Stomach (tissue), 9 donors: ENCODE measurements around the gene SORL1. TPM values are rescaled to one million over a fixed set of nuclear protein-coding genes. Genes with fewer than 3 reads are reported as not detected.

ENCODE experiments used
- DNase-seq, 2 donors: peaks; one replicate each; pipeline versions ENCODE4 v3.0.0 to v3.0.0-alpha.2; 2013 to 2019
- H3K27ac ChIP-seq, 5 donors: fragments of 200-600 bp in 4 of 5; sonication (generic) in 4 of 5; one replicate each; pipeline ENCODE4 v1.5.1; 2013 to 2019; ENCODE audit warnings: mild to moderate bottlenecking in 1 of 5, moderate library complexity in 1 of 5
- H3K27me3 ChIP-seq, 3 donors: fragments of 200-600 bp; sonication (generic); one replicate each; pipeline ENCODE4 v1.5.1; 2017 to 2019; ENCODE audit warnings: mixed run types in 1 of 3
- H3K36me3 ChIP-seq, 4 donors: fragments of 200-600 bp; sonication (generic); 1 replicate in 3 of 4; 2 replicates in 1 of 4; pipeline ENCODE4 v1.5.1; 2016 to 2019
- H3K4me1 ChIP-seq, 4 donors: fragments of 200-600 bp; sonication (generic); one replicate each; pipeline ENCODE4 v1.5.1; 2016 to 2019
- H3K4me3 ChIP-seq, 4 donors: fragments of 200-600 bp; sonication (generic) in 3 of 4; one replicate each; pipeline ENCODE4 v1.5.1; 2016 to 2019; ENCODE audit warnings: mild to moderate bottlenecking in 1 of 4
- H3K9me3 ChIP-seq, 4 donors: fragments of 200-600 bp; sonication (generic); one replicate each; pipeline ENCODE4 v1.5.1; 2016 to 2019
- CTCF ChIP-seq, 7 experiments: fragments of 450-650 bp in 4 of 7; fragments of 200-600 bp in 3 of 7; sonication (generic) in 3 of 7; IDR thresholded peaks; one replicate each; pipeline ENCODE4 v1.5.1; 2016 to 2019; ENCODE audit warnings: antibody characterized with exemption in 7 of 7, control low read depth in 2 of 7, mild to moderate bottlenecking in 1 of 7
- EP300 ChIP-seq: sonication (generic); formaldehyde crosslinking; IDR thresholded peaks from one replicate; pipeline ENCODE4 v1.6.1; 2017; ENCODE audit warnings: antibody characterized with exemption
- POLR2A ChIP-seq, 4 donors: fragments of 450-650 bp; IDR thresholded peaks; one replicate each; pipeline ENCODE4 v1.6.1; 2016; ENCODE audit warnings: antibody characterized with exemption in 4 of 4, control low read depth in 2 of 4, mild to moderate bottlenecking in 1 of 4, moderate library complexity in 1 of 4
- POLR2AphosphoS5 ChIP-seq, 3 donors: sonication (generic); formaldehyde crosslinking; IDR thresholded peaks; one replicate each; pipeline ENCODE4 v1.6.1; 2016; ENCODE audit warnings: antibody characterized with exemption in 3 of 3
- WGBS, 5 donors: extraction: QIAGEN DNeasy Blood & Tissue Kit in 3 of 5; methylation state at CpG; one replicate each; pipeline versions ENCODE4 v1.1.5 to v1.1.7; 2013 to 2018; 5-methylcytosine and 5-hydroxymethylcytosine counted together
- intact Hi-C: fragments of 100-400 bp; cut with DNase I; formaldehyde crosslinking; loops from one replicate; pipeline ENCODE4 v1.15.1; 2023; ENCODE audit warnings: low total_unique reads
- polyA plus RNA-seq, 3 donors: library from polyadenylated mRNA; stranded (reverse); fragments of 200-250 nt; gene quantifications; one replicate each; pipeline ENCODE4 v1.2.3, GENCODE V29; 2013
- total RNA-seq, 5 donors: library from RNA; depleted of rRNA; stranded (reverse); fragments of >200 nt; gene quantifications; one replicate each; pipeline versions ENCODE4 v1.1.0 to v1.2.3, GENCODE V29; 2014 to 2016
- donor health status: healthy with polysubstance abuse.
- donor health status: Bipolar disorder and iron deficiency.
- donor health status: healthy.

Gene SORL1
- total and polyA plus RNA-seq, 8 donors, result 0.76 to 161 (median 18.2) TPM

- no peaks in the 10 kb centered on the region for H3K9me3 ChIP-seq
- WGBS, 5 donors, result 89 to 98% (median 90%) methylated on average over 2 of the region's 2 CpGs
- no peaks in the 10 kb centered on the region for H3K4me1 ChIP-seq
- H3K27me3 ChIP-seq, result no peaks in the 10 kb centered on the region
- TF ChIP-seq POLR2AphosphoS5 (IDR thresholded peaks at IDR 0.05) (no peak), POLR2A (IDR thresholded peaks at IDR 0.05) (no peak), EP300 (no peak), CTCF (IDR thresholded peaks at IDR 0.05) (no peak)
- H3K4me3 ChIP-seq, result no peak overlapping the region
- H3K36me3 ChIP-seq, result peaks cover 6 to 53% (median 44%) of the 10 kb centered on the region in 4 donors
- H3K27ac ChIP-seq, result no peak overlapping the region
- no peak for DNase-seq
- intact Hi-C loops, result no loop called here
Observed at GRCh38 chr11:121554552-121554951, 102.4 kb downstream of the SORL1 start.

- Histone ChIP-seq H3K27ac (no peak overlapping the region), H3K27me3 (no peaks in the 10 kb centered on the region), H3K36me3 (peaks cover 6 to 59% (median 48%) of the 10 kb centered on the region in 4 donors), H3K9me3 (no peaks in the 10 kb centered on the region), H3K4me1 (no peaks in the 10 kb centered on the region), H3K4me3 (no peak overlapping the region)
- WGBS, 5 donors, result 34 to 43% (median 36%) methylated on average over 5 of the region's 5 CpGs
- no peak for TF ChIP-seq EP300
- DNase-seq, result no peak
- intact Hi-C loops, result no loop called here
Observed at GRCh38 chr11:121555121-121555520, 103.0 kb downstream of the SORL1 start.

- peaks cover 6 to 63% (median 53%) of the 10 kb centered on the region in 4 donors for H3K36me3 ChIP-seq
- WGBS, 5 donors, result 95 to 98% (median 96%) methylated on average over 7 of the region's 7 CpGs
- no peak for TF ChIP-seq POLR2AphosphoS5 (IDR thresholded peaks at IDR 0.05)
- no peak for TF ChIP-seq EP300
- no peak for TF ChIP-seq CTCF (IDR thresholded peaks at IDR 0.05)
- no peak for TF ChIP-seq POLR2A (IDR thresholded peaks at IDR 0.05)
- no peaks in the 10 kb centered on the region for H3K9me3 ChIP-seq
- no peak overlapping the region for H3K4me3 ChIP-seq
- no peak for DNase-seq
- intact Hi-C loops, result no loop called here
- H3K27ac ChIP-seq, result no peak overlapping the region
- H3K4me1 ChIP-seq, result no peaks in the 10 kb centered on the region
- no peaks in the 10 kb centered on the region for H3K27me3 ChIP-seq
Observed at GRCh38 chr11:121556937-121557336, 104.8 kb downstream of the SORL1 start.

DNA sequence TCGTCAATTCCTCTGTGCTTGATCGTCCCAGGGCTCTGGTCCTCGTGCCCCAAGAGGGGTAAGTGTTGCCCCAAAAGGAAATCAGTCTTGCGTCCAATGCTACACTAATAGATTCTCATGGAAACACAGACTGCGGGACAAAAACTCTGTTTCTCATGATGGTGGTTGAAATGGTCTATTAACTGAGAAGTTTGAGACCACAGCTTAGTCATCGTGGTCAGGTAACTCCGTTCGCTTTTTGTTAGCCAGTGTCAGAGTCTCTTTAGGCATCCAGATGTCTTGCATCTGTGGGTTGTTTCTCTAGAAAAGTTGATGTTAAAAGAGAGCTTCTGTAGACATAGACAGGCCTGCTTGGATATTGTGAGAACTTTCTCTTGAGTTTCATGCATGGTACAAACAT is 105.2 kb downstream of the SORL1 start:
- 75 to 84% (median 79%) methylated on average over 8 of the region's 8 CpGs for WGBS, 5 donors
- H3K27ac ChIP-seq, result no peak overlapping the region
- TF ChIP-seq POLR2AphosphoS5 (IDR thresholded peaks at IDR 0.05) (no peak), POLR2A (IDR thresholded peaks at IDR 0.05) (no peak), EP300 (no peak), CTCF (IDR thresholded peaks at IDR 0.05) (no peak)
- no peak for DNase-seq
- intact Hi-C loops, result no loop called here
- H3K4me3 ChIP-seq, result no peak overlapping the region
- H3K4me1 ChIP-seq, result no peaks in the 10 kb centered on the region
- H3K9me3 ChIP-seq, result no peaks in the 10 kb centered on the region
- no peaks in the 10 kb centered on the region for H3K27me3 ChIP-seq
- H3K36me3 ChIP-seq, result peaks cover 6 to 63% (median 54%) of the 10 kb centered on the region in 4 donors

GRCh38 chr11:121559606-121560200 is 107.6 kb downstream of the SORL1 start:
- no peak overlapping the region for H3K4me3 ChIP-seq
- DNase-seq, result no peak
- no peak overlapping the region for H3K27ac ChIP-seq
- WGBS, 5 donors, result 83 to 93% (median 89%) methylated on average over 6 of the region's 6 CpGs
- intact Hi-C loops, result no loop called here
- H3K36me3 ChIP-seq, result peaks cover 6 to 57% (median 53%) of the 10 kb centered on the region in 4 donors
- no peaks in the 10 kb centered on the region for H3K4me1 ChIP-seq
- no peaks in the 10 kb centered on the region for H3K27me3 ChIP-seq
- no peaks in the 10 kb centered on the region for H3K9me3 ChIP-seq
- TF ChIP-seq EP300, result no peak
- TF ChIP-seq POLR2A (IDR thresholded peaks at IDR 0.05), result no peak
- no peak for TF ChIP-seq POLR2AphosphoS5 (IDR thresholded peaks at IDR 0.05)
- TF ChIP-seq CTCF (IDR thresholded peaks at IDR 0.05), result no peak
